GM23338 (cell line): ENCODE measurements around the gene PXK. TPM values are rescaled to one million over a fixed set of nuclear protein-coding genes. Genes with fewer than 3 reads are reported as not detected.

Experiments used
- ATAC-seq: fragments of 200-7000 bp; cut with Tn5 transposase; 3 replicates; pipeline ENCODE4 v1.9.1; 2020
- DNase-seq: peaks from one replicate; pipeline ENCODE4 v3.0.0-alpha.2; 2015; ENCODE audit warnings: low spot score
- H2AFZ ChIP-seq: fragments of 200-600 bp; sonication (generic); 2 replicates; pipeline ENCODE4 v1.8.0; 2016; ENCODE audit warnings: antibody characterized with exemption, mild to moderate bottlenecking, moderate library complexity
- H3F3A ChIP-seq: fragments of 200-600 bp; sonication (generic); replicated peaks from 2 replicates; pipeline ENCODE4 v1.8.0; 2017; ENCODE audit warnings: antibody characterized with exemption, mixed run types, low read depth
- H3K27ac ChIP-seq: fragments of 200-600 bp; sonication (generic); 2 replicates; pipeline ENCODE4 v1.6.1; 2016; ENCODE audit warnings: low read depth
- H3K27me3 ChIP-seq: fragments of 200-600 bp; sonication (generic); 2 replicates; pipeline ENCODE4 v1.8.0; 2016; ENCODE audit warnings: mild to moderate bottlenecking, mixed run types, moderate library complexity; ENCODE audit not compliant: insufficient read depth
- H3K36me3 ChIP-seq: fragments of 200-600 bp; sonication (generic); 2 replicates; pipeline ENCODE4 v1.8.0; 2016; ENCODE audit warnings: mild to moderate bottlenecking; ENCODE audit not compliant: insufficient read depth
- H3K4me1 ChIP-seq: fragments of 200-600 bp; sonication (generic); 2 replicates; pipeline ENCODE4 v1.8.0; 2016; ENCODE audit warnings: mild to moderate bottlenecking, moderate library complexity; ENCODE audit not compliant: insufficient read depth
- H3K4me2 ChIP-seq: fragments of 200-600 bp; sonication (generic); 2 replicates; pipeline ENCODE4 v1.7.1; 2017; ENCODE audit warnings: mixed run types
- H3K4me3 ChIP-seq: fragments of 200-600 bp; sonication (generic); 2 replicates; pipeline ENCODE4 v1.6.1; 2016; ENCODE audit warnings: mixed run types
- H3K79me2 ChIP-seq: fragments of 200-600 bp; sonication (generic); replicated peaks from 2 replicates; pipeline ENCODE4 v1.8.0; 2017; ENCODE audit warnings: mild to moderate bottlenecking; ENCODE audit not compliant: insufficient read depth
- H3K9me2 ChIP-seq: fragments of 200-600 bp; sonication (generic); 2 replicates; pipeline ENCODE4 v1.8.0; 2017; ENCODE audit not compliant: insufficient read depth
- H4K20me1 ChIP-seq: fragments of 200-600 bp; sonication (generic); replicated peaks from 2 replicates; pipeline ENCODE4 v1.8.0; 2017; ENCODE audit warnings: mild to moderate bottlenecking; ENCODE audit not compliant: insufficient read depth
- H3K27ac Mint-ChIP-seq: 2 replicates; pipeline ENCODE4 v1.8.0; 2020; ENCODE audit warnings: inconsistent platforms, mild to moderate bottlenecking, moderate library complexity, mixed read lengths
- H3K27me3 Mint-ChIP-seq: 3 replicates; pipeline ENCODE4 v1.8.0; 2022; ENCODE audit warnings: low read depth, mild to moderate bottlenecking, moderate library complexity, mixed read lengths, inconsistent platforms; ENCODE audit not compliant: insufficient read depth, poor library complexity
- H3K36me3 Mint-ChIP-seq: 3 replicates; pipeline ENCODE4 v1.8.0; 2021; ENCODE audit warnings: low read depth, mild to moderate bottlenecking, inconsistent platforms, moderate library complexity, mixed read lengths
- H3K4me1 Mint-ChIP-seq: 3 replicates; pipeline ENCODE4 v1.8.0; 2020; ENCODE audit warnings: mild to moderate bottlenecking, inconsistent platforms, mixed read lengths
- H3K4me3 Mint-ChIP-seq: 3 replicates; pipeline ENCODE4 v1.8.0; 2021; ENCODE audit warnings: moderate library complexity, mild to moderate bottlenecking, inconsistent platforms, mixed read lengths
- H3K9me3 Mint-ChIP-seq: 3 replicates; pipeline ENCODE4 v1.8.0; 2020; ENCODE audit warnings: moderate library complexity, mild to moderate bottlenecking, inconsistent platforms, mixed read lengths
- EZH2 ChIP-seq: fragments of 200-600 bp; sonication (generic); IDR thresholded peaks from one replicate; pipeline ENCODE4 v1.8.0; 2017; ENCODE audit warnings: antibody characterized with exemption, mild to moderate bottlenecking, low read depth; ENCODE audit not compliant: unreplicated experiment
- EZH2phosphoT487 ChIP-seq: fragments of 200-600 bp; sonication (generic); IDR thresholded peaks from one replicate; pipeline ENCODE4 v1.8.1; 2018; ENCODE audit warnings: antibody characterized with exemption; ENCODE audit not compliant: unreplicated experiment
- JUNB ChIP-seq: IDR thresholded peaks from one replicate; pipeline ENCODE4 v1.6.1; 2016; ENCODE audit warnings: antibody characterized with exemption; ENCODE audit not compliant: unreplicated experiment
- NANOG ChIP-seq: IDR thresholded peaks from 2 replicates; pipeline ENCODE4 v1.6.1; 2016; ENCODE audit warnings: antibody characterized with exemption, borderline replicate concordance
- POLR2AphosphoS5 ChIP-seq: IDR thresholded peaks from 2 replicates; pipeline ENCODE4 v1.6.1; 2016; ENCODE audit warnings: antibody characterized with exemption, low read depth
- STAT1 ChIP-seq: IDR thresholded peaks from one replicate; pipeline ENCODE4 v1.6.1; 2016; ENCODE audit warnings: antibody characterized with exemption; ENCODE audit not compliant: unreplicated experiment
- ZNF114 ChIP-seq: fragments of 250-450 bp; sonication (Bioruptor Pico); IDR thresholded peaks from 2 replicates; pipeline ENCODE4 v1.5.0; 2020; ENCODE audit warnings: mild to moderate bottlenecking, moderate library complexity
- ZNF331 ChIP-seq: fragments of 250-450 bp; sonication (Bioruptor Pico); IDR thresholded peaks from 2 replicates; pipeline ENCODE4 v1.5.0; 2020; ENCODE audit warnings: low read depth, mild to moderate bottlenecking, moderate library complexity
- ZNF462 ChIP-seq: fragments of 250-450 bp; sonication (Bioruptor Pico); IDR thresholded peaks from 2 replicates; pipeline ENCODE4 v1.5.0; 2020; ENCODE audit warnings: mild to moderate bottlenecking, moderate library complexity
- polyA plus RNA-seq: library from polyadenylated mRNA; unstranded; fragments of >200 nt; fragmentation: Nextera tagmentation; extraction: Ambion mirVana; gene quantifications from 2 replicates; pipeline ENCODE4 v1.2.1, GENCODE V29; 2016
- total RNA-seq: library from RNA; depleted of rRNA; stranded (reverse); fragments of >200 nt; shearing (Covaris generic); gene quantifications from 2 replicates; pipeline ENCODE4 v1.2.3, GENCODE V29; 2014

The PXK gene
- total and polyA plus RNA-seq, 2 experiments from 2014 or later = 6.4 to 6.5 TPM

- no peak for TF ChIP-seq ZNF331 (CRISPR knock-in tag)
- TF ChIP-seq POLR2AphosphoS5 = no peak
- no peak for TF ChIP-seq JUNB
- no peak for TF ChIP-seq EZH2phosphoT487
- no peak for TF ChIP-seq ZNF114 (CRISPR knock-in tag)
- no peak for TF ChIP-seq STAT1
- TF ChIP-seq EZH2 = no peak
- TF ChIP-seq ZNF462 (CRISPR knock-in tag) = no peak
- no peak for TF ChIP-seq NANOG
Measured at GRCh38 chr3:58334506-58334884, 1.8 kb downstream of the PXK start (continued).

GRCh38 chr3:58335652-58335947 lies 2.9 kb downstream of the PXK start:
- peaks cover 18% of the 10 kb centered on the region for H3K4me1 Mint-ChIP-seq
- H3K4me2 ChIP-seq = no peak overlapping the region
- no peaks in the 10 kb centered on the region for H3K9me2 ChIP-seq
- H3K27me3 Mint-ChIP-seq = peaks cover 15% of the 10 kb centered on the region
- no peak overlapping the region for H3K4me3 ChIP-seq
- DNase-seq (no peak), ATAC-seq (no peak)
- no peaks in the 10 kb centered on the region for H3K36me3 Mint-ChIP-seq
- H3K4me1 ChIP-seq = peaks cover 11% of the 10 kb centered on the region
- no peaks in the 10 kb centered on the region for H4K20me1 ChIP-seq
- no peaks in the 10 kb centered on the region for H3K79me2 ChIP-seq
- H3F3A ChIP-seq = no peaks in the 10 kb centered on the region; the same call in 1 of the 2 replicates
- no peak overlapping the region for H2AFZ ChIP-seq
- H3K27ac ChIP-seq = peak overlapping the region; percentile 56; the same call in 1 of the 2 replicates
- no peaks in the 10 kb centered on the region for H3K36me3 ChIP-seq
- H3K4me3 Mint-ChIP-seq = no peak overlapping the region
- H3K27me3 ChIP-seq = peaks cover 25% of the 10 kb centered on the region
- H3K9me3 Mint-ChIP-seq = no peaks in the 10 kb centered on the region
- no peak overlapping the region for H3K27ac Mint-ChIP-seq
- no peak for TF ChIP-seq ZNF462 (CRISPR knock-in tag)
- TF ChIP-seq POLR2AphosphoS5 = no peak
- no peak for TF ChIP-seq EZH2phosphoT487
- TF ChIP-seq EZH2 = no peak
